Trophoblast cell (in vitro differentiated cells and primary cell): ENCODE measurements around the gene GABRR2.

Source experiments
- DNase-seq, 2 donors: peaks; one replicate each; pipeline ENCODE4 v3.0.0-alpha.2; 2016
- H2AFZ ChIP-seq: 2 replicates; pipeline ENCODE4 v1.6.1; 2013; ENCODE audit warnings: low read length, moderate library complexity, mild to moderate bottlenecking; ENCODE audit not compliant: insufficient read depth, poor library complexity
- H2AK5ac ChIP-seq: 2 replicates; pipeline ENCODE4 v1.6.1; 2013; ENCODE audit warnings: mild to moderate bottlenecking, low read length
- H2BK120ac ChIP-seq: 2 replicates; pipeline ENCODE4 v1.6.1; 2013; ENCODE audit warnings: low read length, mild to moderate bottlenecking, moderate library complexity; ENCODE audit not compliant: insufficient read depth, poor library complexity
- H2BK12ac ChIP-seq: 2 replicates; pipeline ENCODE4 v1.6.1; 2013; ENCODE audit warnings: mild to moderate bottlenecking, low read length, moderate library complexity
- H2BK5ac ChIP-seq: 2 replicates; pipeline ENCODE4 v1.6.1; 2013; ENCODE audit warnings: low read length, low read depth, moderate library complexity, mild to moderate bottlenecking; ENCODE audit not compliant: poor library complexity
- H3K14ac ChIP-seq: 2 replicates; pipeline ENCODE4 v1.6.1; 2013; ENCODE audit warnings: mild to moderate bottlenecking, low read length
- H3K18ac ChIP-seq: 2 replicates; pipeline ENCODE4 v1.6.1; 2013; ENCODE audit warnings: mild to moderate bottlenecking, low read length
- H3K23ac ChIP-seq: 2 replicates; pipeline ENCODE4 v1.6.1; 2013; ENCODE audit warnings: low read length
- H3K27ac ChIP-seq: 2 replicates; pipeline ENCODE4 v1.5.1; 2013; ENCODE audit warnings: low read depth, mild to moderate bottlenecking, inconsistent platforms, low read length, moderate library complexity
- H3K27me3 ChIP-seq: 2 replicates; pipeline ENCODE4 v1.6.1; 2013; ENCODE audit warnings: inconsistent platforms, mild to moderate bottlenecking, low read length, moderate library complexity; ENCODE audit not compliant: insufficient read depth
- H3K36me3 ChIP-seq, 2 experiments: 1 replicate in 1 of 2; 2 replicates in 1 of 2; pipeline ENCODE4 v1.6.1; 2013; ENCODE audit warnings: low read length in 2 of 2, mild to moderate bottlenecking in 2 of 2, moderate library complexity in 1 of 2; ENCODE audit not compliant: insufficient read depth in 2 of 2, control insufficient read depth in 1 of 2
- H3K4ac ChIP-seq: 2 replicates; pipeline ENCODE4 v1.6.1; 2013; ENCODE audit warnings: low read depth, mild to moderate bottlenecking, low read length, moderate library complexity
- H3K4me1 ChIP-seq, 2 experiments: 1 replicate in 1 of 2; 2 replicates in 1 of 2; pipeline ENCODE4 v1.6.1; 2013; ENCODE audit warnings: low read length in 2 of 2, mild to moderate bottlenecking in 2 of 2, moderate library complexity in 1 of 2; ENCODE audit not compliant: insufficient read depth in 2 of 2, control insufficient read depth in 1 of 2
- H3K4me2 ChIP-seq: 2 replicates; pipeline ENCODE4 v1.6.1; 2013; ENCODE audit warnings: inconsistent platforms, mild to moderate bottlenecking, low read length, moderate library complexity
- H3K4me3 ChIP-seq: 2 replicates; pipeline ENCODE4 v1.5.1; 2013; ENCODE audit warnings: mild to moderate bottlenecking, low read depth, low read length, inconsistent platforms
- H3K79me1 ChIP-seq: one replicate; pipeline ENCODE4 v1.6.1; 2013; ENCODE audit warnings: low read length
- H3K79me2 ChIP-seq: 2 replicates; pipeline ENCODE4 v1.6.1; 2013; ENCODE audit warnings: low read length, mild to moderate bottlenecking; ENCODE audit not compliant: control insufficient read depth, insufficient read depth, poor library complexity
- H3K9ac ChIP-seq: 2 replicates; pipeline ENCODE4 v1.6.1; 2013; ENCODE audit warnings: mild to moderate bottlenecking, low read length
- H3K9me3 ChIP-seq: 2 replicates; pipeline ENCODE4 v1.6.1; 2013; ENCODE audit warnings: low read depth, mild to moderate bottlenecking, control low read depth, inconsistent platforms, low read length; ENCODE audit not compliant: insufficient read depth
- H4K12ac ChIP-seq: 2 replicates; pipeline ENCODE4 v1.6.1; 2013; ENCODE audit warnings: low read depth, mild to moderate bottlenecking, low read length, moderate library complexity
- H4K8ac ChIP-seq: 2 replicates; pipeline ENCODE4 v1.6.1; 2013; ENCODE audit warnings: low read depth, mild to moderate bottlenecking, low read length, moderate library complexity
- H4K91ac ChIP-seq: one replicate; pipeline ENCODE4 v1.6.1; 2013; ENCODE audit warnings: low read depth, mild to moderate bottlenecking, low read length, moderate library complexity
- WGBS: extraction: QIAGEN DNeasy Blood & Tissue Kit; methylation state at CpG from one replicate; pipeline ENCODE4 v1.1.7; 2013; ENCODE audit warnings: missing lambda C conversion rate; ENCODE audit not compliant: insufficient read length, insufficient coverage; ENCODE audit errors: extremely low coverage; 5-methylcytosine and 5-hydroxymethylcytosine counted together

The GABRR2 gene

DNA sequence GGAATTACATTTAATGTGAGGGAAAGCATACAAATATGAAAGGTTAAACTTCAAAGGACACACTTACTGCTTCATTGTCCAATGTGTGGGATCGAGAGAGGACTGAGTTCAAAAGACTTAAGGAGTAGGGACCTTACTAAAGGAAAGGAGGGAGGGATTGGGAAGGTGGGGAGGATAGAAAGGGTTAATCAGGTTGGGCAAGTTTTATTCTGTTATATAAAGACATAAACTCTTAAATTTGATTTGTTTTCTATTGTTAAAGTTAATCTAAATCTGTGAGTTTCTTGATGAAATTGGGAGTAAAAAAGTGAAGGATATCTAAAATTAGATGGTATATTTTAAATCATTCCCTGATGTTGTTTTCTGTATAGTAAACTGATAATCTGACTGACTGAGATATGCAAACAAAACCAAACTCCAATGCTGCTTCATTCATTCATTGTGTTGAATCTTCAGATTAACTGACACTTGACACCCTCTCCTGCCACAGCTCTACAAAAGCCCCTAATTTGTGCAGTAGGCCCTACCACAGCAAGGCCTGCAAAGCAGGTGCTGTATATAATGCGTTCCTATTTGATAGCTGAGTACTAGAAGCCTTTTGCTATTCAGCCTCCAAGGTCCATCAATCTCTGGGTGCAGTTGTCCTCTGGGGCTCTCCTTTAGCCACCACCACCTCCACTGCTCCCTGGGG, 38.7 kb upstream of the GABRR2 start:
- peaks cover 33% of the 10 kb centered on the region for H3K79me1 ChIP-seq
- no peak overlapping the region for H3K4me3 ChIP-seq
- peaks cover 25% of the 10 kb centered on the region for H3K79me2 ChIP-seq
- no peak overlapping the region for H3K27ac ChIP-seq
- H3K4me2 ChIP-seq = no peak overlapping the region
- no peak for DNase-seq
- H3K4ac ChIP-seq = no peak overlapping the region
- peaks cover 0 to 2% of the 10 kb centered on the region in 2 experiments for H3K36me3 ChIP-seq
- no peaks in the 10 kb centered on the region for H3K27me3 ChIP-seq
- H3K9me3 ChIP-seq = no peaks in the 10 kb centered on the region
- peaks cover 11% of the 10 kb centered on the region in 2 experiments for H3K4me1 ChIP-seq
- H3K18ac ChIP-seq = no peak overlapping the region
- no peak overlapping the region for H2AFZ ChIP-seq
- no peak overlapping the region for H3K14ac ChIP-seq
- no peak overlapping the region for H4K91ac ChIP-seq
- H4K12ac ChIP-seq = no peak overlapping the region
- H4K8ac ChIP-seq = no peak overlapping the region
- no peak overlapping the region for H2BK120ac ChIP-seq
- WGBS = no CpG with 5 or more reads among the region's 2 CpGs
- no peak overlapping the region for H2BK12ac ChIP-seq
- H2AK5ac ChIP-seq = no peak overlapping the region
- no peak overlapping the region for H3K9ac ChIP-seq
- no peak overlapping the region for H2BK5ac ChIP-seq
- H3K23ac ChIP-seq = no peak overlapping the region

- Histone ChIP-seq H3K79me1 (peaks cover 35% of the 10 kb centered on the region), H4K8ac (peak overlapping the region; percentile 96), H2BK5ac (peak overlapping the region; percentile 98), H3K36me3 (peaks cover 0 to 2% of the 10 kb centered on the region in 2 experiments), H4K91ac (peak overlapping the region; percentile 93), H3K27me3 (no peaks in the 10 kb centered on the region), H2BK12ac (peak overlapping the region; percentile 61), H3K4ac (peak overlapping the region; percentile 99), H4K12ac (peak overlapping the region; percentile 96), H3K79me2 (peaks cover 27% of the 10 kb centered on the region), H3K4me1 (peaks cover 13% of the 10 kb centered on the region in 2 experiments), H2AFZ (peak overlapping the region; percentile 92), H3K4me3 (peak overlapping the region; percentile 91), H3K4me2 (peak overlapping the region; percentile 68), H2AK5ac (peak overlapping the region; percentile 99), H3K23ac (no peak overlapping the region), H3K18ac (peak overlapping the region; percentile 81), H2BK120ac (peak overlapping the region; percentile 98), H3K9ac (peak overlapping the region; percentile 84), H3K14ac (peak overlapping the region; percentile 98), H3K9me3 (no peaks in the 10 kb centered on the region), H3K27ac (peak overlapping the region; percentile 98)
- WGBS = no CpG with 5 or more reads among the region's 27 CpGs
- DNase-seq = no peak
Measured at GRCh38 chr6:89353118-89353556, 38.0 kb upstream of the GABRR2 start.

GRCh38 chr6:89352278-89353117, 37.4 kb upstream of the GABRR2 start, which contains the start of gene UBE2J1:
Gene UBE2J1, minus strand, starts transcription at chr6:89352722. Its CDS starts 153 bp downstream, at chr6:89352569.
- Histone ChIP-seq H3K4me2 (peak within 1 kb of the TSS; percentile 68), H2AK5ac (peak within 1 kb of the TSS; percentile 99), H3K23ac (no peak within 1 kb of the TSS), H3K9ac (peak within 1 kb of the TSS; percentile 97), H3K4ac (peak within 1 kb of the TSS; percentile 99), H3K18ac (peak within 1 kb of the TSS; percentile 98), H2AFZ (peak within 1 kb of the TSS; percentile 92), H3K36me3 (peaks cover 0 to 2% of the 10 kb centered on the region in 2 experiments), H3K27me3 (no peaks in the 10 kb centered on the region), H3K9me3 (no peaks in the 10 kb centered on the region), H3K79me2 (peaks cover 31% of the 10 kb centered on the region), H4K91ac (peak within 1 kb of the TSS; percentile 93), H2BK120ac (peak within 1 kb of the TSS; percentile 98), H3K4me3 (peak within 1 kb of the TSS; percentile 91), H3K4me1 (peaks cover 16 to 18% of the 10 kb centered on the region in 2 experiments), H3K79me1 (peaks cover 39% of the 10 kb centered on the region), H4K8ac (peak within 1 kb of the TSS; percentile 96), H2BK12ac (peak within 1 kb of the TSS; percentile 61), H3K27ac (peak within 1 kb of the TSS; percentile 98), H2BK5ac (peak within 1 kb of the TSS; percentile 98), H3K14ac (peak within 1 kb of the TSS; percentile 99), H4K12ac (peak within 1 kb of the TSS; percentile 96)
- no CpG with 5 or more reads among the region's 102 CpGs for WGBS
- DNase-seq = peak; percentile 97

DNA sequence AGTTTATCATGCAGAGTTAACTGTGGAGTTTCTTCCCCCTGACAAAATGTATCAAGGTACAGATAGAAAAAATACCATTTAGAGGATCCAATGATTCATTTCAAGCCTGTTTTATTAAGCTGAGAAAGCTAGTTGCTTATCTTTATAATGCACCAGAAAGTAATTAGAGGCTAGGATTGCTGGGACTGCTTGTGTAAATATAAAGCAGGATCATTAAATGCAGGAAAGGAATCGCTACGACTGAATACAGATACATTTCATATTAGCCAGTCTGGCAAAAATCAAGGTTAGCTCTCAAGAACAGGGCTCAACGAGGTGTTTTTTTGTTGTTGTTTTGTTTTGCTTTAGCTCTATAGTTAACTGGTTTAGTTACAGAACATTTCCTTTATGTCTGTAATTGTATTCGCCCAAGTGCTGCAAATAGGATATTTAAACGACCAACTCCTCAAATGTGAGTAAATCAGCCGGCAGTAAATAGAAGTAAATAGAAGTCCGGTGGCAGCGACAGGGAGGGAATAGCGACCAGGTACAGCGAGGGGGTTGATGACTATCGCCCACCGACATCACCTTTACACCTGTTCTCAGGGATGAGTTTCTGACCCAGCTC, 36.7 kb upstream of the GABRR2 start:
- Histone ChIP-seq H3K27ac (peak overlapping the region; percentile 98), H2AFZ (peak overlapping the region; percentile 46)

More for the DNA sequence above, 36.7 kb upstream of the GABRR2 start:
- peak overlapping the region; percentile 89 for H2BK5ac ChIP-seq
- H2BK120ac ChIP-seq = peak overlapping the region; percentile 87
- H3K4me2 ChIP-seq = peak overlapping the region; percentile 68
- H3K4me1 ChIP-seq = peaks cover 16 to 18% of the 10 kb centered on the region in 2 experiments
- H4K12ac ChIP-seq = peak overlapping the region; percentile 50
- H3K79me1 ChIP-seq = peaks cover 41% of the 10 kb centered on the region
- WGBS = no CpG with 5 or more reads among the region's 12 CpGs
- peak overlapping the region; percentile 93 for H4K91ac ChIP-seq
- H3K9ac ChIP-seq = peak overlapping the region; percentile 97
- H3K4me3 ChIP-seq = peak overlapping the region; percentile 91
- peak overlapping the region; percentile 98 for H3K18ac ChIP-seq
- peak overlapping the region; percentile 99 for H3K14ac ChIP-seq
- H2AK5ac ChIP-seq = peak overlapping the region; percentile 33
- no peak overlapping the region for H3K23ac ChIP-seq
- peak overlapping the region; percentile 83 for H4K8ac ChIP-seq
- no peak for DNase-seq
- H3K9me3 ChIP-seq = no peaks in the 10 kb centered on the region
- H3K27me3 ChIP-seq = no peaks in the 10 kb centered on the region
- H2BK12ac ChIP-seq = peak overlapping the region; percentile 44
- H3K36me3 ChIP-seq = peaks cover 0 to 2% of the 10 kb centered on the region in 2 experiments
- peak overlapping the region; percentile 95 for H3K4ac ChIP-seq
- H3K79me2 ChIP-seq = peaks cover 33% of the 10 kb centered on the region
